MM.1S (cell line): ENCODE measurements around the gene CNKSR3.

ENCODE experiments used
- DNase-seq: peaks from one replicate; pipeline ENCODE4 v3.0.0-alpha.2; 2015
- H2AFZ ChIP-seq: fragments of 300-600 bp; sonication (generic); 2 replicates; pipeline ENCODE4 v1.6.0; 2016; ENCODE audit warnings: antibody characterized with exemption, low read length
- H3F3A ChIP-seq: fragments of 300-600 bp; sonication (generic); 2 replicates; pipeline ENCODE4 v1.6.1; 2016; ENCODE audit warnings: mild to moderate bottlenecking, antibody characterized with exemption, low read length, moderate library complexity, mixed read lengths; ENCODE audit not compliant: insufficient read depth
- H3K27ac ChIP-seq: fragments of 300-600 bp; sonication (generic); 2 replicates; pipeline ENCODE4 v1.5.1; 2016; ENCODE audit warnings: mild to moderate bottlenecking, low read length
- H3K27me3 ChIP-seq: fragments of 300-600 bp; sonication (generic); replicated peaks from 2 replicates; pipeline ENCODE4 v1.6.0; 2016; ENCODE audit warnings: low read length; ENCODE audit not compliant: insufficient read depth
- H3K36me3 ChIP-seq: fragments of 300-600 bp; sonication (generic); replicated peaks from 2 replicates; pipeline ENCODE4 v1.6.1; 2016; ENCODE audit warnings: mild to moderate bottlenecking, low read length, mixed read lengths; ENCODE audit not compliant: insufficient read depth
- H3K4me1 ChIP-seq: fragments of 300-600 bp; sonication (generic); 2 replicates; pipeline ENCODE4 v1.6.1; 2016; ENCODE audit warnings: low read length, mixed read lengths
- H3K4me2 ChIP-seq: fragments of 300-600 bp; sonication (generic); 2 replicates; pipeline ENCODE4 v1.6.0; 2016; ENCODE audit warnings: low read depth, low read length
- H3K4me3 ChIP-seq: fragments of 300-600 bp; sonication (generic); 2 replicates; pipeline ENCODE4 v1.5.1; 2016; ENCODE audit warnings: low read length, mixed read lengths
- H3K79me2 ChIP-seq: fragments of 300-600 bp; sonication (generic); 2 replicates; pipeline ENCODE4 v1.6.1; 2016; ENCODE audit warnings: mixed run types, low read length, mixed read lengths
- H3K9ac ChIP-seq: fragments of 300-600 bp; sonication (generic); 2 replicates; pipeline ENCODE4 v1.6.1; 2016; ENCODE audit warnings: low read length, mixed read lengths
- H3K9me2 ChIP-seq: fragments of 300-600 bp; sonication (generic); replicated peaks from 2 replicates; pipeline ENCODE4 v1.6.1; 2016; ENCODE audit warnings: mild to moderate bottlenecking, low read length, mixed read lengths; ENCODE audit not compliant: insufficient read depth
- H3K9me3 ChIP-seq: fragments of 300-600 bp; sonication (generic); replicated peaks from 2 replicates; pipeline ENCODE4 v1.6.1; 2016; ENCODE audit warnings: mild to moderate bottlenecking, low read length, mixed read lengths; ENCODE audit not compliant: insufficient read depth
- H4K20me1 ChIP-seq: fragments of 300-600 bp; sonication (generic); 2 replicates; pipeline ENCODE4 v1.6.1; 2016; ENCODE audit warnings: mild to moderate bottlenecking, low read length, moderate library complexity, mixed read lengths; ENCODE audit not compliant: insufficient read depth
- CTCF ChIP-seq: fragments of 300-600 bp; sonication (generic); IDR thresholded peaks from 2 replicates; pipeline ENCODE4 v1.5.1; 2016; ENCODE audit warnings: antibody characterized with exemption, low read length, mixed read lengths
- EZH2 ChIP-seq: fragments of 300-600 bp; sonication (generic); optimal IDR thresholded peaks from 2 replicates; pipeline ENCODE3; 2017; ENCODE audit warnings: low read depth, mild to moderate bottlenecking, antibody characterized with exemption, low read length, mixed read lengths
- EZH2phosphoT487 ChIP-seq: fragments of 300-600 bp; sonication (generic); IDR thresholded peaks from 2 replicates; pipeline ENCODE4 v1.6.1; 2018; ENCODE audit warnings: antibody characterized with exemption, low read length

The CNKSR3 gene

GRCh38 chr6:154350293-154350692, 160.2 kb downstream of the CNKSR3 start:
- Histone ChIP-seq H3K36me3 (no peaks in the 10 kb centered on the region), H3F3A (no peaks in the 10 kb centered on the region), H3K9me3 (no peaks in the 10 kb centered on the region), H2AFZ (no peak overlapping the region), H3K4me2 (no peak overlapping the region), H3K27ac (no peak overlapping the region), H3K9ac (no peak overlapping the region), H3K27me3 (no peaks in the 10 kb centered on the region), H4K20me1 (no peaks in the 10 kb centered on the region), H3K4me3 (no peak overlapping the region), H3K79me2 (no peaks in the 10 kb centered on the region), H3K4me1 (no peaks in the 10 kb centered on the region), H3K9me2 (no peaks in the 10 kb centered on the region)
- TF ChIP-seq EZH2 (no peak), CTCF (no peak), EZH2phosphoT487 (no peak)
- no peak for DNase-seq

- H3K9me2 ChIP-seq: no peaks in the 10 kb centered on the region
- no peak overlapping the region for H3K4me3 ChIP-seq
- no peaks in the 10 kb centered on the region for H4K20me1 ChIP-seq
- DNase-seq: no peak
- H3K36me3 ChIP-seq: no peaks in the 10 kb centered on the region
- no peak overlapping the region for H3K9ac ChIP-seq
- no peaks in the 10 kb centered on the region for H3K9me3 ChIP-seq
- no peak overlapping the region for H3K4me2 ChIP-seq
- H3K4me1 ChIP-seq: no peaks in the 10 kb centered on the region
- no peak overlapping the region for H2AFZ ChIP-seq
- TF ChIP-seq EZH2phosphoT487: no peak
- TF ChIP-seq CTCF: no peak
- TF ChIP-seq EZH2: no peak
- no peak overlapping the region for H3K27ac ChIP-seq
- H3K27me3 ChIP-seq: no peaks in the 10 kb centered on the region
- H3K79me2 ChIP-seq: no peaks in the 10 kb centered on the region
- no peaks in the 10 kb centered on the region for H3F3A ChIP-seq
These were observed 162.5 kb downstream of the CNKSR3 start for GRCh38 chr6:154347981-154348380.

DNA sequence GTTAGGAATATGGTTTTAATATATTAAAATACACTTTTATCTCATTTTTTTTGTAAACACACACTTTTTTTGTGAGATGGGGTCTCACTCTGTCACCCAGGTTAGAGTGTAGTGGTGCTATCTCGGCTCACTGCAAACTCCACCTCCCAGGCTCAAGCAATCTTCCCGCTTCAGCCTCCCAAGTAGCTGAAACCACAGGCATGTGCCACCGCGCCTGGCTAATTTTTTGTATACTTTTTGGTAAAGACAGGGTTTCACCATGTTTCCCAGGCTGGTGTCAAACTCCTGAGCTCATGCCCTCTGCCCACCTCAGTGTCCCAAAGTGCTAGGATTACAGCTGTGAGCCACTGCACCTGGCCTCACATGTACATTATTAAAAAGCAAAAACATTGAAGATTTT, 164.7 kb downstream of the CNKSR3 start:
- DNase-seq: no peak
- H2AFZ ChIP-seq: no peak overlapping the region
- no peaks in the 10 kb centered on the region for H3F3A ChIP-seq
- H3K9me3 ChIP-seq: no peaks in the 10 kb centered on the region
- no peak overlapping the region for H3K9ac ChIP-seq
- H4K20me1 ChIP-seq: no peaks in the 10 kb centered on the region
- H3K27ac ChIP-seq: no peak overlapping the region
- H3K36me3 ChIP-seq: no peaks in the 10 kb centered on the region
- TF ChIP-seq EZH2 (no peak), CTCF (no peak), EZH2phosphoT487 (no peak)
- no peak overlapping the region for H3K4me3 ChIP-seq
- H3K9me2 ChIP-seq: no peaks in the 10 kb centered on the region
- no peaks in the 10 kb centered on the region for H3K79me2 ChIP-seq
- no peaks in the 10 kb centered on the region for H3K27me3 ChIP-seq
- H3K4me2 ChIP-seq: no peak overlapping the region
- no peaks in the 10 kb centered on the region for H3K4me1 ChIP-seq
